OCI-LY3 (cell line): ENCODE data around the gene NKAIN2.

Experiments used
- H2AFZ ChIP-seq: fragments of 200-600, 300-600 bp; shearing (Covaris generic); 2 replicates; pipeline ENCODE4 v1.6.0; 2014; ENCODE audit warnings: antibody characterized with exemption, low read depth, low read length
- H3K27ac ChIP-seq: fragments of 200-600, 300-600 bp; sonication (generic); 2 replicates; pipeline ENCODE4 v1.5.1; 2014; ENCODE audit warnings: mild to moderate bottlenecking, low read length, moderate library complexity, mixed read lengths
- H3K27me3 ChIP-seq: fragments of 200-600, 300-600 bp; sonication (generic); 2 replicates; pipeline ENCODE4 v1.6.1; 2014; ENCODE audit warnings: low read depth, low read length, mixed read lengths
- H3K36me3 ChIP-seq: fragments of 200-600, 300-600 bp; sonication (generic); replicated peaks from 2 replicates; pipeline ENCODE3; 2014; ENCODE audit warnings: low read depth, low read length, mixed read lengths
- H3K4me1 ChIP-seq: fragments of 300-600, 200-600 bp; sonication (generic); 2 replicates; pipeline ENCODE4 v1.6.1; 2014; ENCODE audit warnings: low read length, mixed read lengths
- H3K4me2 ChIP-seq: fragments of 200-600, 300-600 bp; sonication (generic); 2 replicates; pipeline ENCODE4 v1.6.1; 2014; ENCODE audit warnings: low read length, mixed read lengths
- H3K4me3 ChIP-seq: fragments of 300-600, 200-600 bp; sonication (generic); 2 replicates; pipeline ENCODE4 v1.5.1; 2014; ENCODE audit warnings: antibody characterized with exemption, mild to moderate bottlenecking, low read length, moderate library complexity
- H3K79me2 ChIP-seq: fragments of 300-600, 200-600 bp; shearing (Covaris generic); 2 replicates; pipeline ENCODE4 v1.6.1; 2014; ENCODE audit warnings: mild to moderate bottlenecking, low read length, mixed read lengths
- H3K9ac ChIP-seq: fragments of 300-600, 200-600 bp; shearing (Covaris generic); 2 replicates; pipeline ENCODE4 v1.6.0; 2014; ENCODE audit warnings: mild to moderate bottlenecking, low read length, moderate library complexity
- H3K9me3 ChIP-seq: fragments of 200-600, 300-600 bp; shearing (Covaris generic); 2 replicates; pipeline ENCODE4 v1.6.1; 2014; ENCODE audit warnings: low read length, mixed read lengths; ENCODE audit not compliant: insufficient read depth
- H4K20me1 ChIP-seq: fragments of 200-600, 300-600 bp; sonication (generic); 2 replicates; pipeline ENCODE4 v1.6.1; 2016; ENCODE audit warnings: low read length, mixed read lengths; ENCODE audit not compliant: insufficient read depth
- EZH2phosphoT487 ChIP-seq: fragments of 200-600 bp; shearing (Covaris generic); IDR thresholded peaks from 2 replicates; pipeline ENCODE4 v1.6.1; 2018; ENCODE audit warnings: antibody characterized with exemption, mixed run types, low read depth
- TF ChIP-seq, protein P1 (sequence below): fragments of 200-600, 300-600 bp; sonication (generic); IDR thresholded peaks from 2 replicates; pipeline ENCODE4 v1.5.1; 2014; ENCODE audit warnings: antibody characterized with exemption, low read length, low read depth

The NKAIN2 gene

DNA sequence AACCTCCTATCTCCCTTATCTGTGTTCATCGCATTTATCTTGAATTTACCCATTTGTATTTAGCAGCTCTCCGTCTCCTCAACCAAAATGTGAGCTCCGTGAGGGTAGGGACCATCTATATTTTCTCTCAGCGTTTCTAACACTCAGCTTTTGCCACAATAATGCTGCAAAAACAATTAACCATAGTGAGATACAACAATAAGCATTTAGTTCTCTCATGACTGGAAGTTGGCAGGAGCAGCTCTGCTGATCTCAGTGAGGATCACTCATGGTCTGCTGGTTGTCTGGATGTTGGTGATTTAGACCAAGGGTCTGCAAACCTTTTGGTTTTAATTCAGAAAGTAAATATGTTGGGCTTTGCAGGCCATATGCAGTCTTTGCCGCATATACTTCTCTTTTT lies 763.7 kb downstream of the NKAIN2 start:
- no peaks in the 10 kb centered on the region for H3K4me1 ChIP-seq
- no peaks in the 10 kb centered on the region for H3K79me2 ChIP-seq
- H3K9ac ChIP-seq = no peak overlapping the region
- H4K20me1 ChIP-seq = no peaks in the 10 kb centered on the region
- no peak overlapping the region for H2AFZ ChIP-seq
- TF ChIP-seq, protein P1, sequence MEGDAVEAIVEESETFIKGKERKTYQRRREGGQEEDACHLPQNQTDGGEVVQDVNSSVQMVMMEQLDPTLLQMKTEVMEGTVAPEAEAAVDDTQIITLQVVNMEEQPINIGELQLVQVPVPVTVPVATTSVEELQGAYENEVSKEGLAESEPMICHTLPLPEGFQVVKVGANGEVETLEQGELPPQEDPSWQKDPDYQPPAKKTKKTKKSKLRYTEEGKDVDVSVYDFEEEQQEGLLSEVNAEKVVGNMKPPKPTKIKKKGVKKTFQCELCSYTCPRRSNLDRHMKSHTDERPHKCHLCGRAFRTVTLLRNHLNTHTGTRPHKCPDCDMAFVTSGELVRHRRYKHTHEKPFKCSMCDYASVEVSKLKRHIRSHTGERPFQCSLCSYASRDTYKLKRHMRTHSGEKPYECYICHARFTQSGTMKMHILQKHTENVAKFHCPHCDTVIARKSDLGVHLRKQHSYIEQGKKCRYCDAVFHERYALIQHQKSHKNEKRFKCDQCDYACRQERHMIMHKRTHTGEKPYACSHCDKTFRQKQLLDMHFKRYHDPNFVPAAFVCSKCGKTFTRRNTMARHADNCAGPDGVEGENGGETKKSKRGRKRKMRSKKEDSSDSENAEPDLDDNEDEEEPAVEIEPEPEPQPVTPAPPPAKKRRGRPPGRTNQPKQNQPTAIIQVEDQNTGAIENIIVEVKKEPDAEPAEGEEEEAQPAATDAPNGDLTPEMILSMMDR = no peak
- no peak for TF ChIP-seq EZH2phosphoT487
- no peak overlapping the region for H3K4me3 ChIP-seq
- no peaks in the 10 kb centered on the region for H3K27me3 ChIP-seq
- no peak overlapping the region for H3K27ac ChIP-seq
- H3K36me3 ChIP-seq = no peaks in the 10 kb centered on the region
- H3K4me2 ChIP-seq = no peak overlapping the region
- H3K9me3 ChIP-seq = no peaks in the 10 kb centered on the region

DNA sequence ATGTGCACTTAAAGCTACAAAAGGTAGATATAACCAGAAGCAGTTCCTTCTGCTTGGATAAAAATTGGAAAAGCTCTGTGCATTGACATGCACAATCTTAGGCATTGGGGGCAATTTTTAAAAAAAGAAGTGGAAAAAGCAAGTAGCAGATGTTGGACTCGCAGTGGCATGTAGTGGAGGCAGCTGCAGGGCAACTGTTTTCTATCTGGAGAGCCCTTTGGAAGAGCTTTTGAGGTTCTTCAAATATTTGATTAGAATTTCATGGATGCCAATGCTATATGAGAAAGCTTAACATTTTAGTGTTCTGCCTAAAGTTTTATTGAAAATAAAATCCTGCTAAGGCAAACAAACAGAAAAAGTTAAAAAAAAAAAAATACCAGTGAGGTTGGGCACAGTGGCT lies 770.3 kb downstream of the NKAIN2 start:
- no peaks in the 10 kb centered on the region for H3K4me1 ChIP-seq
- H3K9me3 ChIP-seq = no peaks in the 10 kb centered on the region
- H3K4me2 ChIP-seq = no peak overlapping the region
- no peak overlapping the region for H3K27ac ChIP-seq
- no peaks in the 10 kb centered on the region for H3K79me2 ChIP-seq
- H2AFZ ChIP-seq = no peak overlapping the region
- H3K36me3 ChIP-seq = no peaks in the 10 kb centered on the region
- no peaks in the 10 kb centered on the region for H3K27me3 ChIP-seq
- TF ChIP-seq, protein P1 = no peak
- TF ChIP-seq EZH2phosphoT487 = no peak
- no peak overlapping the region for H3K9ac ChIP-seq
- no peaks in the 10 kb centered on the region for H4K20me1 ChIP-seq
- H3K4me3 ChIP-seq = no peak overlapping the region

DNA sequence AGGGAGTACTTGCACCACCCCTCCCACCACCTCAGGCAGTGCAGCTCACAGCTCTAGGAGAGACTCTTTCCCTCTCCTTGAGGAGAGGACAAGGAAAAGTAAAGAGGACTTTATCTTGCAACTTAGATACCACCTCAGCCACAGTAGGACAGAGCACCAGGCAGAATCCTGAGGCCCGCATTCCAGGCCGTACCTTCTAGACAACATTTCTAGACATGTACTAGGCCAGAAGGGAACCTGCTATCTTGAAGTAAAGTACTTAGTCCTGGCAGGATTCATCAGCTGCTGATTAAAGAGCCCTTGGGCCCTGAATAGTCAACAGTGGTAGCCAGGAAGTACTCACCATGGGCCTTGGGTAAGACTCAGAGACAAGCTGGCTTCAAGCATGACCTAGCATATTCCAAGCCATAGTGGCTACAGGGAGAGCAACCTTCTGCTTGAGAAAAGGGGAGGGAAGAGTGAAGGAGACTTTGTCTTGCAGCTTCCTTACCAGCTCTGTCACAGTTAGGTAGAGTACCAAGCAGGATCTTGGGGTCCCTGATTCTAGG lies 774.1 kb downstream of the NKAIN2 start:
- TF ChIP-seq, protein P1 = no peak
- no peak for TF ChIP-seq EZH2phosphoT487
- no peaks in the 10 kb centered on the region for H3K4me1 ChIP-seq
- H2AFZ ChIP-seq = no peak overlapping the region
- no peak overlapping the region for H3K4me3 ChIP-seq
- H3K27ac ChIP-seq = no peak overlapping the region
- no peaks in the 10 kb centered on the region for H4K20me1 ChIP-seq
- H3K36me3 ChIP-seq = no peaks in the 10 kb centered on the region
- no peak overlapping the region for H3K4me2 ChIP-seq
- no peaks in the 10 kb centered on the region for H3K79me2 ChIP-seq
- no peak overlapping the region for H3K9ac ChIP-seq
- no peaks in the 10 kb centered on the region for H3K9me3 ChIP-seq
- no peaks in the 10 kb centered on the region for H3K27me3 ChIP-seq

DNA sequence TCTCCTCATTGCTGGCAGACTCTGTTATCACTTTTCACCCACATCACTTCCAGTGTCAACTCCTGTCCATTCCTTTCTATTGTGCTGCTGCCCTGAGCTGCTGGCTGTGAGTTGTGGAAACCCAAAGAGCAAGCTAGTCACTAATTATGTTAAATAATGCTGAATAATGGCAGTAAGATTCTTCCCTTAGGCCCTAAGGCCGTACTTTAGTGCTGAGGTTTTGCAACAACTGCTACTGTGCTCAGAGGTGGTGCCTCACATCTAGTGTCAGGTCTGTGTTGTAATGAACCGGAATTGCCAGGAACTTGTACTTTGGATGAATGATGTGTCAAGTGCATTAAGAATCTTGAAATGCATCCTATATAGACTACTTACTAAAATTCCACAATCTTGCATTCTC lies 786.3 kb downstream of the NKAIN2 start:
- Histone ChIP-seq H3K4me2 (no peak overlapping the region), H3K79me2 (no peaks in the 10 kb centered on the region), H4K20me1 (no peaks in the 10 kb centered on the region), H3K27ac (no peak overlapping the region), H2AFZ (no peak overlapping the region), H3K9me3 (no peaks in the 10 kb centered on the region), H3K27me3 (no peaks in the 10 kb centered on the region), H3K36me3 (no peaks in the 10 kb centered on the region), H3K4me1 (no peaks in the 10 kb centered on the region), H3K9ac (no peak overlapping the region), H3K4me3 (no peak overlapping the region)
- TF ChIP-seq, protein P1 = no peak
- TF ChIP-seq EZH2phosphoT487 = no peak
